Peyer's patch (tissue), 4 donors: ENCODE results near the gene GPR22. TPM values are rescaled to one million over a fixed set of nuclear protein-coding genes. Genes with fewer than 3 reads are reported as not detected.

ENCODE experiments used
- DNase-seq, 3 donors: peaks; one replicate each; pipeline ENCODE4 v3.0.0-alpha.2; 2017 to 2019
- H3K27ac ChIP-seq, 4 donors: fragments of 200-600 bp; sonication (generic); one replicate each; pipeline ENCODE4 v1.5.1; 2016 to 2019
- H3K27me3 ChIP-seq, 2 donors: fragments of 200-600 bp; sonication (generic); one replicate each; pipeline ENCODE4 v1.5.1; 2019
- H3K36me3 ChIP-seq, 3 donors: fragments of 200-600 bp; sonication (generic); one replicate each; pipeline ENCODE4 v1.5.1; 2016 to 2019
- H3K4me1 ChIP-seq, 4 donors: fragments of 200-600 bp; sonication (generic); one replicate each; pipeline ENCODE4 v1.5.1; 2016 to 2019
- H3K4me3 ChIP-seq, 4 donors: fragments of 200-600 bp; sonication (generic); 1 replicate in 3 of 4; 2 replicates in 1 of 4; pipeline ENCODE4 v1.5.1; 2016 to 2019; ENCODE audit warnings: mild to moderate bottlenecking in 1 of 4
- H3K9me3 ChIP-seq, 4 donors: fragments of 200-600 bp; sonication (generic); one replicate each; pipeline ENCODE4 v1.5.1; 2016 to 2019; ENCODE audit warnings: mild to moderate bottlenecking in 1 of 4
- CTCF ChIP-seq, 6 experiments: fragments of 450-650 bp in 4 of 6; fragments of 200-600 bp in 2 of 6; sonication (generic) in 1 of 6; IDR thresholded peaks; one replicate each; pipeline ENCODE4 v1.5.1; 2017 to 2019; ENCODE audit warnings: antibody characterized with exemption in 6 of 6, mild to moderate bottlenecking in 3 of 6, moderate library complexity in 1 of 6
- POLR2A ChIP-seq, 2 donors: fragments of 450-650 bp; IDR thresholded peaks; one replicate each; pipeline ENCODE4 v1.5.1; 2017; ENCODE audit warnings: antibody characterized with exemption in 2 of 2, mild to moderate bottlenecking in 2 of 2, moderate library complexity in 2 of 2
- total RNA-seq, 4 donors: library from RNA; depleted of rRNA; stranded (reverse); fragments of >200 nt; gene quantifications; one replicate each; pipeline ENCODE4 v1.1.0, GENCODE V29; 2016

The GPR22 gene
- total RNA-seq, 4 donors from 2014 or later = not detected

- no peaks in the 10 kb centered on the region for H3K9me3 ChIP-seq
- DNase-seq = no peak
- TF ChIP-seq CTCF (IDR thresholded peaks at IDR 0.05) = no peak
- TF ChIP-seq POLR2A (IDR thresholded peaks at IDR 0.05) = no peak
- no peaks in the 10 kb centered on the region for H3K36me3 ChIP-seq
- no peaks in the 10 kb centered on the region for H3K4me1 ChIP-seq
- H3K27me3 ChIP-seq = no peaks in the 10 kb centered on the region
- no peak overlapping the region for H3K27ac ChIP-seq
- H3K4me3 ChIP-seq = no peak overlapping the region
These were observed 30.8 kb upstream of the GPR22 start for GRCh38 chr7:107439025-107439424.

- no peaks in the 10 kb centered on the region for H3K4me1 ChIP-seq
- no peak overlapping the region for H3K4me3 ChIP-seq
- H3K27me3 ChIP-seq = no peaks in the 10 kb centered on the region
- H3K9me3 ChIP-seq = no peaks in the 10 kb centered on the region
- no peak overlapping the region for H3K27ac ChIP-seq
- H3K36me3 ChIP-seq = no peaks in the 10 kb centered on the region
- TF ChIP-seq POLR2A (IDR thresholded peaks at IDR 0.05) (no peak), CTCF (IDR thresholded peaks at IDR 0.05) (no peak)
- DNase-seq = no peak
These were observed 28.1 kb upstream of the GPR22 start for GRCh38 chr7:107441581-107442422.

GRCh38 chr7:107442678-107443077 lies 27.2 kb upstream of the GPR22 start:
- Histone ChIP-seq H3K4me3 (no peak overlapping the region), H3K4me1 (no peaks in the 10 kb centered on the region), H3K27me3 (no peaks in the 10 kb centered on the region), H3K9me3 (no peaks in the 10 kb centered on the region), H3K36me3 (no peaks in the 10 kb centered on the region), H3K27ac (no peak overlapping the region)
- TF ChIP-seq POLR2A (IDR thresholded peaks at IDR 0.05) (no peak), CTCF (IDR thresholded peaks at IDR 0.05) (no peak)
- DNase-seq = no peak

GRCh38 chr7:107446531-107446930 lies 23.3 kb upstream of the GPR22 start:
- no peak for DNase-seq
- H3K27ac ChIP-seq = no peak overlapping the region
- H3K36me3 ChIP-seq = no peaks in the 10 kb centered on the region
- H3K27me3 ChIP-seq = no peaks in the 10 kb centered on the region
- H3K4me3 ChIP-seq = no peak overlapping the region
- no peak for TF ChIP-seq POLR2A (IDR thresholded peaks at IDR 0.05)
- TF ChIP-seq CTCF (IDR thresholded peaks at IDR 0.05) = no peak
- H3K4me1 ChIP-seq = no peaks in the 10 kb centered on the region
- H3K9me3 ChIP-seq = no peaks in the 10 kb centered on the region

- Histone ChIP-seq H3K9me3 (no peaks in the 10 kb centered on the region), H3K4me1 (no peaks in the 10 kb centered on the region), H3K36me3 (no peaks in the 10 kb centered on the region), H3K27me3 (no peaks in the 10 kb centered on the region), H3K27ac (no peak overlapping the region), H3K4me3 (no peak overlapping the region)
- no peak for TF ChIP-seq CTCF (IDR thresholded peaks at IDR 0.05)
- no peak for TF ChIP-seq POLR2A (IDR thresholded peaks at IDR 0.05)
- DNase-seq = no peak
These were observed 22.9 kb upstream of the GPR22 start for GRCh38 chr7:107446988-107447387.
